Natural killer cell treated with Interleukin-12 subunit alpha and Interleukin-12 subunit beta and Interleukin-15 and Interleukin-18, amount 100 ng/mL, for 72 hours (primary cell): ENCODE measurements around the gene DHX40. TPM values are rescaled to one million over a fixed set of nuclear protein-coding genes. Genes with fewer than 3 reads are reported as not detected.
"Not testable (repeated sequence)": the region's sequence is repeated elsewhere in the genome, so short reads cannot be mapped to it uniquely, and the experiment has no call there.

Experiments used
- ATAC-seq, 2 donors: fragments of 150-1000 bp; cut with Tn5 transposase in 1 of 2; sonication (Bioruptor Pico), chemical (Tn5 transposase) in 1 of 2; 2 replicates each; pipeline ENCODE4 v1.10.0; 2021
- DNase-seq: peaks from one replicate; pipeline ENCODE4 v3.0.0; 2022; ENCODE audit warnings: low spot score
- H3K27ac Mint-ChIP-seq, 2 donors: 1 replicate in 1 of 2; 2 replicates in 1 of 2; pipeline ENCODE4 v1.8.0; 2022; ENCODE audit warnings: mixed read lengths in 2 of 2, mild to moderate bottlenecking in 1 of 2, moderate library complexity in 1 of 2
- H3K27me3 Mint-ChIP-seq, 2 donors: 1 replicate in 1 of 2; 2 replicates in 1 of 2; pipeline ENCODE4 v1.8.0; 2022; ENCODE audit warnings: mixed read lengths in 2 of 2
- H3K36me3 Mint-ChIP-seq: one replicate; pipeline ENCODE4 v1.8.0; 2022; ENCODE audit warnings: mixed read lengths
- H3K4me1 Mint-ChIP-seq, 2 donors: 1 replicate in 1 of 2; 2 replicates in 1 of 2; pipeline ENCODE4 v1.8.0; 2022; ENCODE audit warnings: low read depth in 2 of 2, mixed read lengths in 2 of 2, mild to moderate bottlenecking in 1 of 2
- H3K4me3 Mint-ChIP-seq: one replicate; pipeline ENCODE4 v1.8.0; 2022; ENCODE audit warnings: mixed read lengths
- H3K9me3 Mint-ChIP-seq: 2 replicates; pipeline ENCODE4 v1.8.0; 2022; ENCODE audit warnings: mixed read lengths
- total RNA-seq, 2 donors: library from RNA; stranded (reverse); gene quantifications; one replicate each; pipeline ENCODE4 v1.2.3, GENCODE V29; 2022

The DHX40 gene
- total RNA-seq, 2 donors from 2014 or later: 13.3 to 16.5 TPM

DNA sequence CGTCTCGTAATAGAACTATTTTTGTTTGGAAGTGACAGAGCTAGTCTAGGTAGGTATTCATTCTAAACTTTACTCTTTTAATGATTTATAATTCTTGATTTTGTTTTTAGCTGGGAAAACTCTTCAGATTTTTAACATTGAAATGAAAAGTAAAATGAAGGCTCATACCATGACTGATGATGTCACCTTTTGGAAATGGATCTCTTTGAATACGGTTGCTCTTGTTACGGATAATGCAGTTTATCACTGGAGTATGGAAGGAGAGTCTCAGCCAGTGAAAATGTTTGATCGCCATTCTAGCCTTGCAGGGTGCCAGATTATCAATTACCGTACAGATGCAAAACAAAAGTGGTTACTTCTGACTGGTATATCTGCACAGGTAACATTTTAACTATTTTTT is 81.9 kb downstream of the DHX40 start:
- no peak for ATAC-seq
- H3K4me3 Mint-ChIP-seq: no peak overlapping the region
- no peak for DNase-seq
- no peaks in the 10 kb centered on the region for H3K9me3 Mint-ChIP-seq
- H3K27me3 Mint-ChIP-seq: no peaks in the 10 kb centered on the region
- peak overlapping the region in 1 of 2 donors; percentile 28 for H3K27ac Mint-ChIP-seq
- H3K4me1 Mint-ChIP-seq: peaks cover 39% of the 10 kb centered on the region in 2 donors
- peaks cover 21% of the 10 kb centered on the region for H3K36me3 Mint-ChIP-seq

DNA sequence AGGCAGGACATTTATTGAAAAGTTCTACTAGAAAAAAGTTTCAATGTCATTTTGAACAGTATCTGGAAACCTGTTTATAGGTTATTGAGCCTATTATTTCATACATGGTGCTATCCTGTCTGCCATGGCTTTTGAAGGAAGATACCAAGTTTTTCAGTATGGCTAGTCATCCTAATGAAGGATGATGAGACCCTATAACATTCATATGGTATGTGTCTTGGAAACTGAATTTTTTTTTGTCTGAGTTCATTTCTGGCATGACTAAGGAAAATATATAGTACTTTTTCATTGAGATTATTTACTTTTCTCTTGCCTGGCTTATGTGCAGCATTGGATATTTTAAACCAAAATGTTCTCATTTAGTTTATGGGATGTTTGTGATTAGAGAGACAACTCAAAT is 84.5 kb downstream of the DHX40 start:
- DNase-seq: no peak
- Mint-ChIP-seq H3K9me3 (no peaks in the 10 kb centered on the region), H3K36me3 (peaks cover 24% of the 10 kb centered on the region), H3K4me3 (no peak overlapping the region), H3K27me3 (no peaks in the 10 kb centered on the region), H3K27ac (no peak overlapping the region), H3K4me1 (peaks cover 22 to 28% of the 10 kb centered on the region in 2 donors)
- no peak for ATAC-seq

DNA sequence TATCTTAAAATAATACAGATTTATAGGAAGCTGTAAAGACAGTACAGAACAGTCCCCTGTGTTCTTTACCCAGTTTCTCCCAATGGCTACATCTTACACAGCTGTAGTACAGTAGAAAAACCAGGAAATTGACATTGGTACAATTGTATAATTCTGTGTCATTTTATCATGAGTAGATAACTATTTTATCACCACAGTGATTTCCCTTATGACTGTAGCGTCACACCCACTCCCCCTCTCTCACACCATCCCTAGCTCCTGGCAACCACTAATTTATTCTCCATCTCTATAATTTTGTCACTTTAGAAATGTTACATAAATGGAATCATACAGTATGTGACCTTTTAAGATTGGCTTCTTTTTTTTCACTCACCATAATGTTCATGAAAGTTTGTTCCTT is 85.2 kb downstream of the DHX40 start:
- H3K4me1 Mint-ChIP-seq: peaks cover 22 to 31% of the 10 kb centered on the region in 2 donors

DNA sequence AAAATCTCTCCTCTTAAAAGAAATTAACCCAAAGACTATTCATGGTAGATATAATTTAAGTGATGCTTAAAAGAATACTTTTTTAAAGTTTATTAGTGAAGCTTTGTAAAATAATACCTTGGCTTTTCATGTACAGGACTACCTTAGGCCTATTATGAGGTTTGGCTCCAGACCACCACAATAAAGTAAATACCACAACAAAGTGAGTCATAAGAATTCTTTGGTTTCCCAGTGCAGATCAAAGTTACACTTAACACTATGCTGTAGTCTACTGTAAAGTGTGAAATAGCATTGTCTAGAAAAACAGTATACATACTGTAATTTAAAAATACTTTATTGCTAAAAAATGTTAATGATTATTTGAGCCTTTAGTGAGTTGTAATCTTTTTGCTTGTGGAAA is 85.9 kb downstream of the DHX40 start:
- Mint-ChIP-seq H3K36me3 (peaks cover 31% of the 10 kb centered on the region), H3K4me1 (peaks cover 22 to 31% of the 10 kb centered on the region in 2 donors), H3K9me3 (no peaks in the 10 kb centered on the region), H3K27ac (peak overlapping the region in 1 of 2 donors; percentile 41), H3K4me3 (no peak overlapping the region), H3K27me3 (no peaks in the 10 kb centered on the region)
- ATAC-seq (peak in 1 of 2 donors; percentile 60), DNase-seq (no peak)

More for the DNA sequence above, 85.2 kb downstream of the DHX40 start:
- DNase-seq: no peak
- no peaks in the 10 kb centered on the region for H3K9me3 Mint-ChIP-seq
- H3K27me3 Mint-ChIP-seq: no peaks in the 10 kb centered on the region
- peaks cover 31% of the 10 kb centered on the region for H3K36me3 Mint-ChIP-seq
- peak overlapping the region; percentile 25 to 41 for H3K27ac Mint-ChIP-seq
- H3K4me3 Mint-ChIP-seq: no peak overlapping the region
- peak in 1 of 2 donors; percentile 38 for ATAC-seq

DNA sequence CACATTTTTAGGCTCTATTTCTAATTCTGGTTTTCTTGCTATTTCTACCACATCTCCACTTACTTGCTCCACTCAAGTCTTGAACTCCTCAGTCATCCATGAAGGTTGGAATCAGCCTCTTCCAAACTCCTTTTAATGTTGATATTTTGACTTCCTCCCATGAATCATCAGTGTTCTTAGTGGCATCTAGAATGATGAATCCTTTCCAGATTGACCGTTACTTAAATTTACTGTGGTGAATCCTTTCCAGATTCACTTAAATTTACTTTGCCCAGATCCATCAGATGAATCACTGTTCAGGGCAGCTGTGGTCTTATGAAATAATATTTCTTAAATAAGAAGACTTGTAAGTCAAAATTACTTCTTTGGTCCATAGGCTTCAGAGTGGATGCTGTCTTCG is 86.7 kb downstream of the DHX40 start:
- H3K36me3 Mint-ChIP-seq: peaks cover 25% of the 10 kb centered on the region

DNA sequence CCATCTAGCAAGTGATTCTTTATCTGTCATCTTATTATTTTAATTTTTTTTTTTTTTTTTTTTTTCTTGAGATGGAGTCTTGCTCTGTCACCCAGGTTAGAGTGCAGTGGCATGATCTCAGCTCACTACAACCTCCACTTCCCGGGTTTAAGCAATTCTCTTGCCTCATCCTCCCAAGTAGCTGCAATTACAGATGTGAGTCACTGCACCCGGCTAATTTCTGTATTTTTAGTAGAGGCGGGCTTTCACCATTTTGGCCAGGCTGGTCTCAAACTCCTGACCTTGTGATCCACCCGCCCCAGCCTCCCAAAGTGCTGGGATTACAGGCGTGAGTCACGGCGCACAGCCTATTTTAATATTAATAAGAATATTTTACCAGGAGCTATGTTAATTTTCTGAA is 91.2 kb downstream of the DHX40 start:
- peaks cover 28% of the 10 kb centered on the region for H3K36me3 Mint-ChIP-seq
- not testable (repeated sequence) for H3K9me3 Mint-ChIP-seq, ATAC-seq, H3K27me3 Mint-ChIP-seq, DNase-seq, H3K27ac Mint-ChIP-seq, H3K4me1 Mint-ChIP-seq, H3K4me3 Mint-ChIP-seq

More for the DNA sequence above, 86.7 kb downstream of the DHX40 start:
- Mint-ChIP-seq H3K4me3 (no peak overlapping the region), H3K27me3 (no peaks in the 10 kb centered on the region), H3K9me3 (no peaks in the 10 kb centered on the region), H3K27ac (peak overlapping the region; percentile 5 to 7), H3K4me1 (peaks cover 15 to 27% of the 10 kb centered on the region in 2 donors)
- ATAC-seq (no peak), DNase-seq (no peak)

Other genes with a start within 250 kb of the DHX40 start
- 1 to 10 TPM; 3.1 to 5.4 TPM for gene YPEL2, start 234.0 kb upstream of the DHX40 start, total RNA-seq
- gene CLTC, start 54.3 kb downstream of the DHX40 start, total RNA-seq: 100 to 1,000 TPM; 175 to 211 TPM
- gene PTRH2, start 141.8 kb downstream of the DHX40 start, total RNA-seq: 10 to 100 TPM; 25.8 to 48.8 TPM
- gene VMP1, start 142.0 kb downstream of the DHX40 start, total RNA-seq: 100 to 1,000 TPM; 225 to 292 TPM